HepG2 (cell line): ENCODE results near the gene NDRG2. TPM values are rescaled to one million over a fixed set of nuclear protein-coding genes. Genes with fewer than 3 reads are reported as not detected.

Experiments
- AGO2 ChIP-seq: fragments of 200-400 bp; formaldehyde crosslinking; optimal IDR thresholded peaks from 2 replicates; pipeline ENCODE3; 2017; ENCODE audit warnings: mild to moderate bottlenecking, low read depth, low read length, moderate library complexity
- DBP ChIP-seq: sonication (generic); formaldehyde crosslinking; IDR thresholded peaks from 2 replicates; pipeline ENCODE4 v1.4.0; 2020; ENCODE audit warnings: missing genetic modification reagents; ENCODE audit errors: not compliant biosample characterization
- E2F2 ChIP-seq: sonication (generic); formaldehyde crosslinking; IDR thresholded peaks from 2 replicates; pipeline ENCODE4 v1.4.0; 2020; ENCODE audit warnings: missing genetic modification reagents, borderline replicate concordance
- FOXJ3 ChIP-seq: sonication (generic); formaldehyde crosslinking; IDR thresholded peaks from 2 replicates; pipeline ENCODE4 v1.4.0; 2020; ENCODE audit warnings: missing genetic modification reagents, mild to moderate bottlenecking, borderline replicate concordance
- NPAS2 ChIP-seq: sonication (generic); formaldehyde crosslinking; IDR thresholded peaks from 2 replicates; pipeline ENCODE4 v1.8.0; 2022; ENCODE audit warnings: mild to moderate bottlenecking, missing genetic modification reagents, borderline replicate concordance
- PHB2 ChIP-seq: fragments of 450-650 bp; IDR thresholded peaks from 2 replicates; pipeline ENCODE4 v1.6.1; 2018; ENCODE audit not compliant: partially characterized antibody
- RORA ChIP-seq: sonication (generic); formaldehyde crosslinking; IDR thresholded peaks from 2 replicates; pipeline ENCODE4 v1.5.0; 2020; ENCODE audit warnings: mild to moderate bottlenecking, missing genetic modification reagents, moderate library complexity
- TARDBP ChIP-seq: sonication (generic); formaldehyde crosslinking; IDR thresholded peaks from 2 replicates; pipeline ENCODE4 v1.8.0; 2022; ENCODE audit warnings: mild to moderate bottlenecking, missing genetic modification reagents
- THAP7 ChIP-seq: sonication (generic); formaldehyde crosslinking; IDR thresholded peaks from 2 replicates; pipeline ENCODE4 v1.8.1; 2023; ENCODE audit warnings: mild to moderate bottlenecking, missing genetic modification reagents
- ZNF350 ChIP-seq: sonication (generic); formaldehyde crosslinking; IDR thresholded peaks from 2 replicates; pipeline ENCODE4 v1.4.0; 2020; ENCODE audit warnings: mild to moderate bottlenecking, low read depth, missing genetic modification reagents, borderline replicate concordance
- ZNF674 ChIP-seq: sonication (generic); formaldehyde crosslinking; IDR thresholded peaks from 2 replicates; pipeline ENCODE4 v1.5.0; 2020; ENCODE audit warnings: low read depth, mild to moderate bottlenecking, missing genetic modification reagents
- ZNF784 ChIP-seq: sonication (generic); formaldehyde crosslinking; IDR thresholded peaks from 2 replicates; pipeline ENCODE4 v1.5.1; 2020; ENCODE audit warnings: missing genetic modification reagents, mild to moderate bottlenecking, borderline replicate concordance
- ZNF891 ChIP-seq: sonication (generic); formaldehyde crosslinking; IDR thresholded peaks from 2 replicates; pipeline ENCODE4 v1.5.0; 2020; ENCODE audit warnings: mild to moderate bottlenecking, missing genetic modification reagents
- polyA plus RNA-seq, 8 experiments: library from polyadenylated mRNA; depleted of rRNA in 3 of 8; stranded (reverse) in 7 of 8; unstranded in 1 of 8; fragments of >200 nt; fragmentation: Illumina TruSeq in 4 of 8; extraction: Trizol in 4 of 8; gene quantifications; 2 replicates each; pipeline versions ENCODE4 v1.2.1 to v1.2.3, GENCODE V29; 2011 to 2016; ENCODE audit warnings: low read depth in 4 of 8, missing spikeins in 1 of 8, mixed read lengths in 1 of 8; ENCODE audit not compliant: insufficient read depth in 1 of 8
- total RNA-seq, 5 experiments: library from RNA; depleted of rRNA; stranded (reverse); fragments of >200 nt; fragmentation: Illumina TruSeq; extraction: Trizol; gene quantifications; 2 replicates each; pipeline ENCODE4 v1.2.3, GENCODE V29; 2016; ENCODE audit warnings: low read depth in 1 of 5
- TF ChIP-seq, protein P1 (sequence below), 2 experiments: sonication (generic) in 1 of 2; formaldehyde crosslinking in 1 of 2; IDR thresholded peaks; 2 replicates each; pipeline versions ENCODE4 v1.4.0 to v1.6.1; 2018 to 2020; ENCODE audit warnings: missing genetic modification reagents in 2 of 2, borderline replicate concordance in 1 of 2, low read depth in 1 of 2, mild to moderate bottlenecking in 1 of 2, missing biosample characterization in 1 of 2
- TF ChIP-seq, protein P2 (sequence below): IDR thresholded peaks from 2 replicates; pipeline ENCODE4 v1.6.1; 2012; ENCODE audit warnings: inconsistent platforms
- TF ChIP-seq, protein P3 (sequence below): sonication (generic); formaldehyde crosslinking; IDR thresholded peaks from 2 replicates; pipeline ENCODE4 v1.5.0; 2020; ENCODE audit warnings: mild to moderate bottlenecking, missing genetic modification reagents, moderate library complexity

NDRG2 gene
- total and polyA plus RNA-seq, 2 of the 13 experiments (the other 11 are each of a cell fraction or from before 2014, with no cell fraction given) = 27.2 to 189 TPM

- no peak for TF ChIP-seq RORA
- peak; percentile 93 for TF ChIP-seq NPAS2 (CRISPR knock-in tag)
- peak; percentile 53; the same call in 1 of the 2 replicates for TF ChIP-seq FOXJ3 (CRISPR knock-in tag)
- TF ChIP-seq ZNF891 = peak; percentile 92
- TF ChIP-seq THAP7 (CRISPR knock-in tag) = peak; percentile 75; the same call in 1 of the 2 replicates
- peak; percentile 66 for TF ChIP-seq AGO2
- no peak for TF ChIP-seq ZNF674 (CRISPR knock-in tag)
- TF ChIP-seq, protein P1, sequence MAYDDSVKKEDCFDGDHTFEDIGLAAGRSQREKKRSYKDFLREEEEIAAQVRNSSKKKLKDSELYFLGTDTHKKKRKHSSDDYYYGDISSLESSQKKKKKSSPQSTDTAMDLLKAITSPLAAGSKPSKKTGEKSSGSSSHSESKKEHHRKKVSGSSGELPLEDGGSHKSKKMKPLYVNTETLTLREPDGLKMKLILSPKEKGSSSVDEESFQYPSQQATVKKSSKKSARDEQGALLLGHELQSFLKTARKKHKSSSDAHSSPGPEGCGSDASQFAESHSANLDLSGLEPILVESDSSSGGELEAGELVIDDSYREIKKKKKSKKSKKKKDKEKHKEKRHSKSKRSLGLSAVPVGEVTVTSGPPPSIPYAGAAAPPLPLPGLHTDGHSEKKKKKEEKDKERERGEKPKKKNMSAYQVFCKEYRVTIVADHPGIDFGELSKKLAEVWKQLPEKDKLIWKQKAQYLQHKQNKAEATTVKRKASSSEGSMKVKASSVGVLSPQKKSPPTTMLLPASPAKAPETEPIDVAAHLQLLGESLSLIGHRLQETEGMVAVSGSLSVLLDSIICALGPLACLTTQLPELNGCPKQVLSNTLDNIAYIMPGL (CRISPR knock-in tag; IDR thresholded peaks at IDR 0.05; ENCODE audit: borderline replicate concordance in 1 of 2, low read depth in 1 of 2) = peak in 1 of 2 experiments; percentile 90; a peak in 2 of 4 replicates
- peak; percentile 75; the same call in 1 of the 2 replicates for TF ChIP-seq ZNF350 (CRISPR knock-in tag)
- 0 out of 2 replicates have a peak, but pooled peaks have one; percentile 14 for TF ChIP-seq E2F2 (CRISPR knock-in tag)
- TF ChIP-seq PHB2 = no peak
- peak; percentile 83 for TF ChIP-seq DBP (CRISPR knock-in tag)
- TF ChIP-seq TARDBP (CRISPR knock-in tag) = peak; percentile 17; the same call in 1 of the 2 replicates
- TF ChIP-seq, protein P2, sequence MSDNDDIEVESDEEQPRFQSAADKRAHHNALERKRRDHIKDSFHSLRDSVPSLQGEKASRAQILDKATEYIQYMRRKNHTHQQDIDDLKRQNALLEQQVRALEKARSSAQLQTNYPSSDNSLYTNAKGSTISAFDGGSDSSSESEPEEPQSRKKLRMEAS = peak; percentile 39
- TF ChIP-seq ZNF784 = 0 out of 2 replicates have a peak, but pooled peaks have one; percentile 33
- TF ChIP-seq, protein P3, sequence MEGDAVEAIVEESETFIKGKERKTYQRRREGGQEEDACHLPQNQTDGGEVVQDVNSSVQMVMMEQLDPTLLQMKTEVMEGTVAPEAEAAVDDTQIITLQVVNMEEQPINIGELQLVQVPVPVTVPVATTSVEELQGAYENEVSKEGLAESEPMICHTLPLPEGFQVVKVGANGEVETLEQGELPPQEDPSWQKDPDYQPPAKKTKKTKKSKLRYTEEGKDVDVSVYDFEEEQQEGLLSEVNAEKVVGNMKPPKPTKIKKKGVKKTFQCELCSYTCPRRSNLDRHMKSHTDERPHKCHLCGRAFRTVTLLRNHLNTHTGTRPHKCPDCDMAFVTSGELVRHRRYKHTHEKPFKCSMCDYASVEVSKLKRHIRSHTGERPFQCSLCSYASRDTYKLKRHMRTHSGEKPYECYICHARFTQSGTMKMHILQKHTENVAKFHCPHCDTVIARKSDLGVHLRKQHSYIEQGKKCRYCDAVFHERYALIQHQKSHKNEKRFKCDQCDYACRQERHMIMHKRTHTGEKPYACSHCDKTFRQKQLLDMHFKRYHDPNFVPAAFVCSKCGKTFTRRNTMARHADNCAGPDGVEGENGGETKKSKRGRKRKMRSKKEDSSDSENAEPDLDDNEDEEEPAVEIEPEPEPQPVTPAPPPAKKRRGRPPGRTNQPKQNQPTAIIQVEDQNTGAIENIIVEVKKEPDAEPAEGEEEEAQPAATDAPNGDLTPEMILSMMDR (CRISPR knock-in tag) = peak; percentile 78
These were observed 45.9 kb upstream of the NDRG2 start (continued) for GRCh38 chr14:21070610-21071224.
